GM12875 (cell line): Measurements from ENCODE around the gene LMX1A.
A peak's percentile ranks its signal among the peaks of the same experiment; 100 is the strongest.

Experiments used
- H3K4me3 ChIP-seq: one replicate; pipeline ENCODE4 v1.5.1; 2011; ENCODE audit warnings: low read depth, low read length, control low read depth
- CTCF ChIP-seq: IDR thresholded peaks from 2 replicates; pipeline ENCODE4 v1.5.1; 2011; ENCODE audit warnings: low read depth, mild to moderate bottlenecking, control low read depth, inconsistent platforms, low read length, moderate library complexity, borderline replicate concordance; ENCODE audit not compliant: insufficient read depth

Gene LMX1A

GRCh38 chr1:165367375-165367993 is 11.0 kb upstream of the LMX1A start:
- peak; percentile 97 for TF ChIP-seq CTCF
- no peak overlapping the region for H3K4me3 ChIP-seq

- H3K4me3 ChIP-seq: no peak overlapping the region
- TF ChIP-seq CTCF: no peak
Observed at GRCh38 chr1:165365341-165365740, 8.8 kb upstream of the LMX1A start.

GRCh38 chr1:165364568-165365133 is 8.1 kb upstream of the LMX1A start:
- H3K4me3 ChIP-seq: no peak overlapping the region

GRCh38 chr1:165356876-165357275 is 361 bp upstream of the LMX1A start:
- TF ChIP-seq CTCF: no peak
- no peak overlapping the region for H3K4me3 ChIP-seq

More at GRCh38 chr1:165364568-165365133, 8.1 kb upstream of the LMX1A start:
- no peak for TF ChIP-seq CTCF

GRCh38 chr1:165355139-165355976 is 1.2 kb downstream of the LMX1A start:
- H3K4me3 ChIP-seq: no peak overlapping the region
- TF ChIP-seq CTCF: no peak

- no peak overlapping the region for H3K4me3 ChIP-seq
- TF ChIP-seq CTCF: no peak
Observed at GRCh38 chr1:165354739-165355138, 1.8 kb downstream of the LMX1A start.
